KG1 (cell line): ENCODE data around the gene GNAQ.

Experiments
- DNase-seq: peaks from one replicate; lab custom pipeline; 2025; lab: John Stamatoyannopoulos, UW

GNAQ gene

GRCh38 chr9:77843871-77844155, 187.8 kb downstream of the GNAQ start:
- DNase-seq, result no peak

GRCh38 chr9:77843076-77843870, 188.3 kb downstream of the GNAQ start:
- no peak for DNase-seq

GRCh38 chr9:77841739-77842386, 189.7 kb downstream of the GNAQ start:
- DNase-seq, result no peak

- DNase-seq, result no peak
These were observed 192.0 kb downstream of the GNAQ start for GRCh38 chr9:77839459-77840140.

- no peak for DNase-seq
These were observed 192.6 kb downstream of the GNAQ start for GRCh38 chr9:77838986-77839385.

GRCh38 chr9:77834898-77835488, 196.6 kb downstream of the GNAQ start:
- no peak for DNase-seq

GRCh38 chr9:77833561-77834429, 197.8 kb downstream of the GNAQ start:
- no peak for DNase-seq

GRCh38 chr9:77832639-77833038, 199.0 kb downstream of the GNAQ start:
- no peak for DNase-seq

GRCh38 chr9:77831781-77832180, 199.8 kb downstream of the GNAQ start:
- DNase-seq, result no peak

GRCh38 chr9:77830618-77831285, 200.9 kb downstream of the GNAQ start:
- DNase-seq, result no peak

GRCh38 chr9:77829420-77829819, 202.2 kb downstream of the GNAQ start:
- DNase-seq, result no peak

GRCh38 chr9:77827104-77827784, 204.4 kb downstream of the GNAQ start:
- no peak for DNase-seq

GRCh38 chr9:77826621-77827020, 205.0 kb downstream of the GNAQ start:
- DNase-seq, result no peak

GRCh38 chr9:77826116-77826515, 205.5 kb downstream of the GNAQ start:
- no peak for DNase-seq

- DNase-seq, result no peak
These were observed 206.2 kb downstream of the GNAQ start for GRCh38 chr9:77825361-77825760.

GRCh38 chr9:77820293-77820954, 211.2 kb downstream of the GNAQ start:
- no peak for DNase-seq

GRCh38 chr9:77819657-77820056, 212.0 kb downstream of the GNAQ start:
- DNase-seq, result no peak

GRCh38 chr9:77817590-77818311, 213.9 kb downstream of the GNAQ start:
- no peak for DNase-seq

GRCh38 chr9:77816641-77817341, 214.8 kb downstream of the GNAQ start:
- DNase-seq, result no peak
